Neural progenitor cell (in vitro differentiated cells): ENCODE results near the gene FNIP2. TPM values are rescaled to one million over a fixed set of nuclear protein-coding genes. Genes with fewer than 3 reads are reported as not detected.

Experiments
- DNase-seq: peaks from one replicate; pipeline ENCODE4 v3.0.0-alpha.2; 2016; ENCODE audit warnings: low spot score
- H2AFZ ChIP-seq: fragments of 200-600 bp; sonication (generic); replicated peaks from 2 replicates; pipeline ENCODE4 v1.6.1; 2016; ENCODE audit warnings: antibody characterized with exemption
- H3F3A ChIP-seq: fragments of 200-600 bp; sonication (generic); 2 replicates; pipeline ENCODE4 v1.6.1; 2016; ENCODE audit warnings: antibody characterized with exemption, low read depth
- H3K27ac ChIP-seq: fragments of 200-600 bp; sonication (generic); 2 replicates; pipeline ENCODE4 v1.5.1; 2016; ENCODE audit warnings: mild to moderate bottlenecking
- H3K27me3 ChIP-seq: fragments of 200-600 bp; sonication (generic); 2 replicates; pipeline ENCODE4 v1.6.1; 2016; ENCODE audit warnings: mild to moderate bottlenecking, moderate library complexity
- H3K36me3 ChIP-seq: fragments of 200-600 bp; sonication (generic); 2 replicates; pipeline ENCODE4 v1.5.1; 2016
- H3K4me1 ChIP-seq: fragments of 200-600 bp; sonication (generic); 2 replicates; pipeline ENCODE4 v1.6.1; 2016; ENCODE audit warnings: mixed run types
- H3K4me2 ChIP-seq: fragments of 200-600 bp; sonication (generic); 2 replicates; pipeline ENCODE4 v1.6.1; 2016
- H3K4me3 ChIP-seq: fragments of 200-600 bp; sonication (generic); 2 replicates; pipeline ENCODE4 v1.5.1; 2016
- H3K79me2 ChIP-seq: fragments of 200-600 bp; sonication (generic); 2 replicates; pipeline ENCODE4 v1.6.1; 2016; ENCODE audit warnings: low read depth
- H3K9ac ChIP-seq: fragments of 200-600 bp; sonication (generic); 2 replicates; pipeline ENCODE4 v1.6.1; 2016
- H3K9me3 ChIP-seq: fragments of 200-600 bp; sonication (generic); 2 replicates; pipeline ENCODE4 v1.5.1; 2016; ENCODE audit warnings: low read depth
- H4K20me1 ChIP-seq: fragments of 200-600 bp; sonication (generic); 2 replicates; pipeline ENCODE4 v1.6.1; 2016; ENCODE audit warnings: low read depth
- H3K27ac Mint-ChIP-seq: 3 replicates; pipeline ENCODE4 v1.8.0; 2021; ENCODE audit warnings: mixed read lengths
- H3K27me3 Mint-ChIP-seq: 2 replicates; pipeline ENCODE4 v1.8.0; 2022; ENCODE audit warnings: low read depth, mild to moderate bottlenecking, inconsistent platforms, moderate library complexity, mixed read lengths; ENCODE audit not compliant: insufficient read depth
- H3K36me3 Mint-ChIP-seq: 3 replicates; pipeline ENCODE4 v1.8.0; 2021; ENCODE audit warnings: mixed read lengths
- H3K4me1 Mint-ChIP-seq: 3 replicates; pipeline ENCODE4 v1.8.0; 2021; ENCODE audit warnings: mixed read lengths
- H3K4me3 Mint-ChIP-seq: 3 replicates; pipeline ENCODE4 v1.8.0; 2021; ENCODE audit warnings: mild to moderate bottlenecking, moderate library complexity, mixed read lengths
- H3K9me3 Mint-ChIP-seq: 3 replicates; pipeline ENCODE4 v1.8.0; 2020; ENCODE audit warnings: mixed read lengths
- EZH2 ChIP-seq: fragments of 200-600 bp; sonication (generic); IDR thresholded peaks from 2 replicates; pipeline ENCODE4 v1.6.1; 2017; ENCODE audit warnings: antibody characterized with exemption, mild to moderate bottlenecking, moderate library complexity
- EZH2phosphoT487 ChIP-seq: fragments of 200-600 bp; sonication (generic); IDR thresholded peaks from 2 replicates; pipeline ENCODE4 v1.6.1; 2017; ENCODE audit warnings: antibody characterized with exemption
- total RNA-seq: library from RNA; depleted of rRNA; stranded (reverse); fragments of >200 nt; gene quantifications from 2 replicates; pipeline ENCODE4 v1.2.3, GENCODE V29; 2015; ENCODE audit warnings: low replicate concordance
- TF ChIP-seq, protein P1 (sequence below): fragments of 200-600 bp; sonication (generic); IDR thresholded peaks from 2 replicates; pipeline ENCODE4 v1.5.1; 2017; ENCODE audit warnings: antibody characterized with exemption, mild to moderate bottlenecking

The FNIP2 gene
- total RNA-seq, 1 donor from 2014 or later, result 10.5 TPM

- H3K27ac ChIP-seq, result no peak overlapping the region
- H3K9me3 Mint-ChIP-seq, result no peaks in the 10 kb centered on the region
- H3K4me2 ChIP-seq, result no peak overlapping the region
- H3K4me1 Mint-ChIP-seq, result no peaks in the 10 kb centered on the region
- H3K27me3 Mint-ChIP-seq, result peaks cover 5% of the 10 kb centered on the region
- no peaks in the 10 kb centered on the region for H3K79me2 ChIP-seq
- H3K27ac Mint-ChIP-seq, result no peak overlapping the region
- no peak overlapping the region for H3K4me3 ChIP-seq
- TF ChIP-seq, protein P1, sequence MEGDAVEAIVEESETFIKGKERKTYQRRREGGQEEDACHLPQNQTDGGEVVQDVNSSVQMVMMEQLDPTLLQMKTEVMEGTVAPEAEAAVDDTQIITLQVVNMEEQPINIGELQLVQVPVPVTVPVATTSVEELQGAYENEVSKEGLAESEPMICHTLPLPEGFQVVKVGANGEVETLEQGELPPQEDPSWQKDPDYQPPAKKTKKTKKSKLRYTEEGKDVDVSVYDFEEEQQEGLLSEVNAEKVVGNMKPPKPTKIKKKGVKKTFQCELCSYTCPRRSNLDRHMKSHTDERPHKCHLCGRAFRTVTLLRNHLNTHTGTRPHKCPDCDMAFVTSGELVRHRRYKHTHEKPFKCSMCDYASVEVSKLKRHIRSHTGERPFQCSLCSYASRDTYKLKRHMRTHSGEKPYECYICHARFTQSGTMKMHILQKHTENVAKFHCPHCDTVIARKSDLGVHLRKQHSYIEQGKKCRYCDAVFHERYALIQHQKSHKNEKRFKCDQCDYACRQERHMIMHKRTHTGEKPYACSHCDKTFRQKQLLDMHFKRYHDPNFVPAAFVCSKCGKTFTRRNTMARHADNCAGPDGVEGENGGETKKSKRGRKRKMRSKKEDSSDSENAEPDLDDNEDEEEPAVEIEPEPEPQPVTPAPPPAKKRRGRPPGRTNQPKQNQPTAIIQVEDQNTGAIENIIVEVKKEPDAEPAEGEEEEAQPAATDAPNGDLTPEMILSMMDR, result no peak
- TF ChIP-seq EZH2 (no peak), EZH2phosphoT487 (no peak)
- no peaks in the 10 kb centered on the region for H3K4me1 ChIP-seq
- no peak overlapping the region for H3K9ac ChIP-seq
- H3K27me3 ChIP-seq, result no peaks in the 10 kb centered on the region
- no peaks in the 10 kb centered on the region for H3K9me3 ChIP-seq
- DNase-seq, result no peak
- H4K20me1 ChIP-seq, result no peaks in the 10 kb centered on the region
- H2AFZ ChIP-seq, result no peak overlapping the region
- H3K4me3 Mint-ChIP-seq, result no peak overlapping the region
- H3F3A ChIP-seq, result no peaks in the 10 kb centered on the region
- no peaks in the 10 kb centered on the region for H3K36me3 ChIP-seq
- peaks cover 2% of the 10 kb centered on the region for H3K36me3 Mint-ChIP-seq
Measured at GRCh38 chr4:158845311-158846041, 76.7 kb downstream of the FNIP2 start.

GRCh38 chr4:158847535-158847934, 78.7 kb downstream of the FNIP2 start:
- H3K36me3 Mint-ChIP-seq, result peaks cover 2% of the 10 kb centered on the region
- TF ChIP-seq EZH2phosphoT487 (no peak), EZH2 (no peak)
- TF ChIP-seq, protein P1, result no peak

GRCh38 chr4:158849681-158850080, 80.9 kb downstream of the FNIP2 start:
- DNase-seq, result no peak
- TF ChIP-seq, protein P1, result no peak
- TF ChIP-seq EZH2phosphoT487 (no peak), EZH2 (no peak)
- Histone ChIP-seq H3K27me3 (no peaks in the 10 kb centered on the region), H3K79me2 (no peaks in the 10 kb centered on the region), H3F3A (no peaks in the 10 kb centered on the region), H4K20me1 (no peaks in the 10 kb centered on the region), H2AFZ (no peak overlapping the region), H3K36me3 (no peaks in the 10 kb centered on the region), H3K4me3 (no peak overlapping the region), H3K9ac (no peak overlapping the region), H3K4me2 (no peak overlapping the region), H3K27ac (no peak overlapping the region), H3K9me3 (no peaks in the 10 kb centered on the region), H3K4me1 (no peaks in the 10 kb centered on the region)
- Mint-ChIP-seq H3K36me3 (no peaks in the 10 kb centered on the region), H3K9me3 (no peaks in the 10 kb centered on the region), H3K4me1 (no peaks in the 10 kb centered on the region), H3K4me3 (no peak overlapping the region), H3K27ac (no peak overlapping the region), H3K27me3 (peaks cover 6% of the 10 kb centered on the region)

More at GRCh38 chr4:158847535-158847934, 78.7 kb downstream of the FNIP2 start:
- H3K4me1 ChIP-seq, result no peaks in the 10 kb centered on the region
- no peak for DNase-seq
- H3K27ac Mint-ChIP-seq, result no peak overlapping the region
- H3K4me3 ChIP-seq, result no peak overlapping the region
- no peaks in the 10 kb centered on the region for H3K36me3 ChIP-seq
- H3K27ac ChIP-seq, result no peak overlapping the region
- no peaks in the 10 kb centered on the region for H3K4me1 Mint-ChIP-seq
- H3K4me3 Mint-ChIP-seq, result no peak overlapping the region
- no peaks in the 10 kb centered on the region for H3F3A ChIP-seq
- H3K9me3 Mint-ChIP-seq, result no peaks in the 10 kb centered on the region
- no peak overlapping the region for H2AFZ ChIP-seq
- no peak overlapping the region for H3K4me2 ChIP-seq
- no peak overlapping the region for H3K9ac ChIP-seq
- H3K9me3 ChIP-seq, result no peaks in the 10 kb centered on the region
- H3K79me2 ChIP-seq, result no peaks in the 10 kb centered on the region
- H4K20me1 ChIP-seq, result no peaks in the 10 kb centered on the region
- H3K27me3 ChIP-seq, result no peaks in the 10 kb centered on the region
- H3K27me3 Mint-ChIP-seq, result peaks cover 6% of the 10 kb centered on the region
